HG03103 (cell line): ENCODE results near the gene CREB3L1.

Experiments used
- ATAC-seq: cut with Tn5 transposase; IDR thresholded peaks from one replicate; pipeline ENCODE4 v1.9.1; 2021; ENCODE audit warnings: low read depth; ENCODE audit not compliant: unreplicated experiment

The CREB3L1 gene

GRCh38 chr11:46361283-46362155 is 84.1 kb downstream of the CREB3L1 start:
- peak; percentile 89 for ATAC-seq

GRCh38 chr11:46362156-46363030 is 84.9 kb downstream of the CREB3L1 start:
- no peak for ATAC-seq

GRCh38 chr11:46363031-46363407 is 85.6 kb downstream of the CREB3L1 start:
- ATAC-seq = no peak

GRCh38 chr11:46363455-46364005 is 86.1 kb downstream of the CREB3L1 start:
- ATAC-seq = no peak

GRCh38 chr11:46364056-46364455 is 86.6 kb downstream of the CREB3L1 start:
- ATAC-seq = no peak

GRCh38 chr11:46364791-46365190 is 87.3 kb downstream of the CREB3L1 start:
- no peak for ATAC-seq

- no peak for ATAC-seq
These were observed 88.8 kb downstream of the CREB3L1 start for GRCh38 chr11:46366260-46366659.

GRCh38 chr11:46366661-46367161 is 89.2 kb downstream of the CREB3L1 start:
- ATAC-seq = no peak

- peak; percentile 71 for ATAC-seq
These were observed 89.9 kb downstream of the CREB3L1 start for GRCh38 chr11:46367244-46367915.

GRCh38 chr11:46367916-46368267 is 90.4 kb downstream of the CREB3L1 start:
- no peak for ATAC-seq

GRCh38 chr11:46369458-46370152 is 92.1 kb downstream of the CREB3L1 start:
- no peak for ATAC-seq

- ATAC-seq = no peak
These were observed 92.8 kb downstream of the CREB3L1 start for GRCh38 chr11:46370253-46370652.
